Ascending aorta (tissue), 2 donors: Measurements from ENCODE around the gene PCDHGA9. TPM values are rescaled to one million over a fixed set of nuclear protein-coding genes. Genes with fewer than 3 reads are reported as not detected.
A peak's percentile ranks its signal among the peaks of the same experiment; 100 is the strongest.
"Not testable (repeated sequence)": the region's sequence is repeated elsewhere in the genome, so short reads cannot be mapped to it uniquely, and the experiment has no call there.

Source experiments
- DNase-seq, 2 donors: peaks; one replicate each; pipeline ENCODE4 v3.0.0-alpha.2; 2019; ENCODE audit warnings: low spot score in 2 of 2
- H3K27ac ChIP-seq, 2 donors: fragments of 200-600 bp; sonication (generic); one replicate each; pipeline ENCODE4 v1.5.1; 2016 to 2017; ENCODE audit warnings: mild to moderate bottlenecking in 1 of 2
- H3K27me3 ChIP-seq: fragments of 200-600 bp; sonication (generic); one replicate; pipeline ENCODE4 v1.5.1; 2017
- H3K36me3 ChIP-seq, 2 donors: fragments of 200-600 bp; sonication (generic); one replicate each; pipeline ENCODE4 v1.5.1; 2016
- H3K4me1 ChIP-seq, 2 donors: fragments of 200-600 bp; sonication (generic); one replicate each; pipeline ENCODE4 v1.5.1; 2016 to 2017; ENCODE audit warnings: mild to moderate bottlenecking in 1 of 2
- H3K4me3 ChIP-seq, 2 donors: fragments of 200-600 bp; sonication (generic); one replicate each; pipeline ENCODE4 v1.5.1; 2016 to 2017; ENCODE audit warnings: mild to moderate bottlenecking in 1 of 2
- H3K9me3 ChIP-seq, 2 donors: fragments of 200-600 bp; sonication (generic); one replicate each; pipeline ENCODE4 v1.5.1; 2016
- intact Hi-C: fragments of 100-400 bp; cut with DNase I; formaldehyde crosslinking; loops from one replicate; pipeline ENCODE4 v1.15.1; 2023
- total RNA-seq: library from RNA; depleted of rRNA; stranded (reverse); fragments of >200 nt; gene quantifications from one replicate; pipeline ENCODE4 v1.1.0, GENCODE V29; 2016
- TF ChIP-seq, protein P1 (sequence below), 3 experiments: fragments of 200-600 bp in 2 of 3; fragments of 450-650 bp in 1 of 3; sonication (generic) in 2 of 3; IDR thresholded peaks; one replicate each; pipeline ENCODE4 v1.5.1; 2016 to 2019; ENCODE audit warnings: antibody characterized with exemption in 3 of 3, mild to moderate bottlenecking in 1 of 3, moderate library complexity in 1 of 3

The PCDHGA9 gene
- total RNA-seq, 1 donor from 2014 or later = 3.2 TPM

DNA sequence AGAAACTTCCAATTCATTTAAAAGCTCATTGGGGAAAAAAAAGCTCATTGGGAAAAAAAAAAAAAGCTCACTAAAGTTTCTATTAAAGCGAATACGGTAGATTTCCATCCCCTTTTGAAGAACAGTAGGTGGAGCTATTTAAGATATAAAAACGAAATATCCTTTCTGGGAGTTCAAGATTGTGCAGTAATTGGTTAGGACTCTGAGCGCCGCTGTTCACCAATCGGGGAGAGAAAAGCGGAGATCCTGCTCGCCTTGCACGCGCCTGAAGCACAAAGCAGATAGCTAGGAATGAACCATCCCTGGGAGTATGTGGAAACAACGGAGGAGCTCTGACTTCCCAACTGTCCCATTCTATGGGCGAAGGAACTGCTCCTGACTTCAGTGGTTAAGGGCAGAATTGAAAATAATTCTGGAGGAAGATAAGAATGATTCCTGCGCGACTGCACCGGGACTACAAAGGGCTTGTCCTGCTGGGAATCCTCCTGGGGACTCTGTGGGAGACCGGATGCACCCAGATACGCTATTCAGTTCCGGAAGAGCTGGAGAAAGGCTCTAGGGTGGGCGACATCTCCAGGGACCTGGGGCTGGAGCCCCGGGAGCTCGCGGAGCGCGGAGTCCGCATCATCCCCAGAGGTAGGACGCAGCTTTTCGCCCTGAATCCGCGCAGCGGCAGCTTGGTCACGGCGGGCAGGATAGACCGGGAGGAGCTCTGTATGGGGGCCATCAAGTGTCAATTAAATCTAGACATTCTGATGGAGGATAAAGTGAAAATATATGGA, 27.9 kb downstream of the PCDHGA9 start, which contains the start of gene PCDHGA12:
Gene PCDHGA12 (plus strand): TSS at position 176 of the 782 bp plus-strand sequence. CDS start 253 bp downstream, at position 429.
- H3K36me3 ChIP-seq = peaks cover 0 to 3% of the 10 kb centered on the region in 2 donors
- TF ChIP-seq, protein P1, sequence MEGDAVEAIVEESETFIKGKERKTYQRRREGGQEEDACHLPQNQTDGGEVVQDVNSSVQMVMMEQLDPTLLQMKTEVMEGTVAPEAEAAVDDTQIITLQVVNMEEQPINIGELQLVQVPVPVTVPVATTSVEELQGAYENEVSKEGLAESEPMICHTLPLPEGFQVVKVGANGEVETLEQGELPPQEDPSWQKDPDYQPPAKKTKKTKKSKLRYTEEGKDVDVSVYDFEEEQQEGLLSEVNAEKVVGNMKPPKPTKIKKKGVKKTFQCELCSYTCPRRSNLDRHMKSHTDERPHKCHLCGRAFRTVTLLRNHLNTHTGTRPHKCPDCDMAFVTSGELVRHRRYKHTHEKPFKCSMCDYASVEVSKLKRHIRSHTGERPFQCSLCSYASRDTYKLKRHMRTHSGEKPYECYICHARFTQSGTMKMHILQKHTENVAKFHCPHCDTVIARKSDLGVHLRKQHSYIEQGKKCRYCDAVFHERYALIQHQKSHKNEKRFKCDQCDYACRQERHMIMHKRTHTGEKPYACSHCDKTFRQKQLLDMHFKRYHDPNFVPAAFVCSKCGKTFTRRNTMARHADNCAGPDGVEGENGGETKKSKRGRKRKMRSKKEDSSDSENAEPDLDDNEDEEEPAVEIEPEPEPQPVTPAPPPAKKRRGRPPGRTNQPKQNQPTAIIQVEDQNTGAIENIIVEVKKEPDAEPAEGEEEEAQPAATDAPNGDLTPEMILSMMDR (IDR thresholded peaks at IDR 0.05) = peak in 2 of 3 experiments; percentile 4 to 27
- H3K27ac ChIP-seq = no peak within 1 kb of the TSS
- peaks cover 96 to 100% of the 10 kb centered on the region in 2 donors for H3K9me3 ChIP-seq
- H3K27me3 ChIP-seq = no peaks in the 10 kb centered on the region
- H3K4me1 ChIP-seq = no peaks in the 10 kb centered on the region
- DNase-seq = no peak
- H3K4me3 ChIP-seq = peak within 1 kb of the TSS; percentile 39 to 50
- intact Hi-C loops = no loop called here

DNA sequence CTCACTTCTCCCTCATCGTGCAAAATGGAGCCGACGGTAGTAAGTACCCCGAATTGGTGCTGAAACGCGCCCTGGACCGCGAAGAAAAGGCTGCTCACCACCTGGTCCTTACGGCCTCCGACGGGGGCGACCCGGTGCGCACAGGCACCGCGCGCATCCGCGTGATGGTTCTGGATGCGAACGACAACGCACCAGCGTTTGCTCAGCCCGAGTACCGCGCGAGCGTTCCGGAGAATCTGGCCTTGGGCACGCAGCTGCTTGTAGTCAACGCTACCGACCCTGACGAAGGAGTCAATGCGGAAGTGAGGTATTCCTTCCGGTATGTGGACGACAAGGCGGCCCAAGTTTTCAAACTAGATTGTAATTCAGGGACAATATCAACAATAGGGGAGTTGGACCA, 28.7 kb downstream of the PCDHGA9 start:
- TF ChIP-seq, protein P1 (IDR thresholded peaks at IDR 0.05) = no peak
- Histone ChIP-seq H3K27ac (no peak overlapping the region), H3K4me1 (no peaks in the 10 kb centered on the region), H3K4me3 (peak overlapping the region; percentile 39 to 50), H3K36me3 (no peaks in the 10 kb centered on the region), H3K9me3 (peaks cover 92 to 100% of the 10 kb centered on the region in 2 donors), H3K27me3 (no peaks in the 10 kb centered on the region)
- no peak for DNase-seq
- intact Hi-C loops = no loop called here

DNA sequence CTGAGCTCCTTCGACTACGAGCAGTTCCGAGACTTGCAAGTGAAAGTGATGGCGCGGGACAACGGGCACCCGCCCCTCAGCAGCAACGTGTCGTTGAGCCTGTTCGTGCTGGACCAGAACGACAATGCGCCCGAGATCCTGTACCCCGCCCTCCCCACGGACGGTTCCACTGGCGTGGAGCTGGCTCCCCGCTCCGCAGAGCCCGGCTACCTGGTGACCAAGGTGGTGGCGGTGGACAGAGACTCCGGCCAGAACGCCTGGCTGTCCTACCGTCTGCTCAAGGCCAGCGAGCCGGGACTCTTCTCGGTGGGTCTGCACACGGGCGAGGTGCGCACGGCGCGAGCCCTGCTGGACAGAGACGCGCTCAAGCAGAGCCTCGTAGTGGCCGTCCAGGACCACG, 29.7 kb downstream of the PCDHGA9 start:
- intact Hi-C loops, H3K27ac ChIP-seq, H3K27me3 ChIP-seq, DNase-seq, H3K4me1 ChIP-seq, H3K36me3 ChIP-seq: not testable (repeated sequence)
- peaks cover 92 to 100% of the 10 kb centered on the region in 2 donors for H3K9me3 ChIP-seq
- peak overlapping the region in 1 of 2 donors; percentile 50 for H3K4me3 ChIP-seq

DNA sequence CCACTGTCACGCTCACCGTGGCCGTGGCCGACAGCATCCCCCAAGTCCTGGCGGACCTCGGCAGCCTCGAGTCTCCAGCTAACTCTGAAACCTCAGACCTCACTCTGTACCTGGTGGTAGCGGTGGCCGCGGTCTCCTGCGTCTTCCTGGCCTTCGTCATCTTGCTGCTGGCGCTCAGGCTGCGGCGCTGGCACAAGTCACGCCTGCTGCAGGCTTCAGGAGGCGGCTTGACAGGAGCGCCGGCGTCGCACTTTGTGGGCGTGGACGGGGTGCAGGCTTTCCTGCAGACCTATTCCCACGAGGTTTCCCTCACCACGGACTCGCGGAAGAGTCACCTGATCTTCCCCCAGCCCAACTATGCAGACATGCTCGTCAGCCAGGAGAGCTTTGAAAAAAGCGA, 30.1 kb downstream of the PCDHGA9 start:
- peaks cover 92 to 100% of the 10 kb centered on the region in 2 donors for H3K9me3 ChIP-seq
- DNase-seq, H3K27me3 ChIP-seq, intact Hi-C loops, H3K36me3 ChIP-seq, H3K4me1 ChIP-seq, H3K4me3 ChIP-seq, H3K27ac ChIP-seq: not testable (repeated sequence)

DNA sequence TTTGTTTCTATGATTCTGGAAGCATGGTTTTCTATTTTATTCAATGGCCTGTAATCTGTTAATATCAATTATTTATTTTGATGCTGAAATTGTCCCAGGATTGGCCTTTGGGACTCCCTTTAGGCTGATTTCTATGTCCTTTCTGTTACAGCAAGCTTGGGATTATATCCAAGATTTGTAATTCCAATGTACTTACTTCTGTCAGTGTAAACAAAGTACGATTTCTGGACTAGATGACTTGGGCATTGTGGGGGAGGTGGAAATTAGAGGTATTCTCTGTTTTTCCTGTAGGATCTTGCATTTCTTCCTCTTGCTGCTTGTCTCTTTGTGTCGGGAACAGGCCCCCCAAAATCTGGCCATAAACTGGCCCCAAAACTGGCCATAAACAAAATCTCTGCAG, 31.4 kb downstream of the PCDHGA9 start:
- TF ChIP-seq, protein P1 (IDR thresholded peaks at IDR 0.05) = no peak
- Histone ChIP-seq H3K4me3 (no peak overlapping the region), H3K27ac (no peak overlapping the region), H3K36me3 (peaks cover 0 to 2% of the 10 kb centered on the region in 2 donors), H3K9me3 (peaks cover 89 to 100% of the 10 kb centered on the region in 2 donors), H3K4me1 (no peaks in the 10 kb centered on the region), H3K27me3 (no peaks in the 10 kb centered on the region)
- intact Hi-C loops = no loop called here
- no peak for DNase-seq

DNA sequence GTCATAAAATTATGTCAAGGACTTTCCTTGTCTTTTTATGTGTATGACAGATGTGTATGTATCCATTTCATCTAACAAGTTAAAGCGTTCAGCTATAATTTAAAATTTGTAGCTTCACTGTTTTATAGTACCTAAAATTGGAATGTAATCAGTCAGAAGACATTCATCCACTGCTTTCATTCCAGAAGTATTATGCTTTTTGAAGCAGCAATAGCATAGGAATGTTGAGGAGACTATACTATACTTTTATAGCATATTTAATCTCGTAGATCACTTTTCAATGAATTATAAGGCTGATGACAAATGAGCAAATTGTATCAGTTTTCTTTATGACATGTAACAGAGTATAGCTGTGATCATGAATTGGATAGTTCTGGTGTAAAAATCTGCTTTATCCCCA, 34.6 kb downstream of the PCDHGA9 start:
- intact Hi-C loops = no loop called here
- no peaks in the 10 kb centered on the region for H3K4me1 ChIP-seq
- H3K36me3 ChIP-seq = peaks cover 0 to 3% of the 10 kb centered on the region in 2 donors
- peaks cover 86 to 100% of the 10 kb centered on the region in 2 donors for H3K9me3 ChIP-seq
- no peak overlapping the region for H3K27ac ChIP-seq
- no peak overlapping the region for H3K4me3 ChIP-seq
- no peak for DNase-seq
- H3K27me3 ChIP-seq = no peaks in the 10 kb centered on the region
- TF ChIP-seq, protein P1 (IDR thresholded peaks at IDR 0.05) = no peak
